GM03348 (cell line): ENCODE results near the gene ZNF805.
"Not testable (repeated sequence)": the region's sequence is repeated elsewhere in the genome, so short reads cannot be mapped to it uniquely, and the experiment has no call there.

Experiments
- DNase-seq: peaks from one replicate; pipeline ENCODE4 v3.0.0; 2012; ENCODE audit warnings: low spot score

ZNF805 gene

DNA sequence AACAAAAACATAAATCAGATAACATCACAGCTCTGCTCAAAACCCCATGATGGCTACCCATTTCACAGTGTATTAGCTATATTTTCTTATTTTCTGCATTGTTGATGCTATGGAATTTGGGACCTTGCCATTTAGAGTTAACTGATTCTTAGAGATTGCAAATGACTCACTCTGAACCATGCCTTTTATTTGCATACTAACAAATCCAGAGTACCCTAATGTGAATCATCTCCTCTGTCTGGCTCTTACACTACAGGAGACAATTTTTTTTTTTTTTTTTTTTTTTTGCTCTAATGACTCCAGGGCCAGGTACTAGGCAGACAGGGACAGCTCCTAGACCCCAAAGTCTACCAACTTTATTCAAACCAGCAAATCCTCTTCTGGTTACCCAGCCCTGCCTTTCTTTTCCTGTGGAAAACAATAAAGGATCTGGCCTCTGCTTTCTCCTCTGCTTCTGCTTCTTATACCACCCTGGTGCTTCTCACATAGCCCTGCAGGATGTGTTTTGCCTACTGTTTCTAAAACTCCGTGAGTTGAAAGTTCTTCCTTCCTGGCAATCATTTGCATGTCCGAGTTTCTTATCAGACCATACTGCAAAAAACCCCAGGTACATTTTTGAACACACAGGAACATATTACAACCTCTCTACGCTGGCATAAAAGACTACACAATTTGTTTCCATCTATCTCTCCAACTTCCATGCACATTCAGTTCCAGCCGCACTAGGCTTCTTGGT, 29.3 kb downstream of the ZNF805 start:
- DNase-seq: peak; percentile 74

DNA sequence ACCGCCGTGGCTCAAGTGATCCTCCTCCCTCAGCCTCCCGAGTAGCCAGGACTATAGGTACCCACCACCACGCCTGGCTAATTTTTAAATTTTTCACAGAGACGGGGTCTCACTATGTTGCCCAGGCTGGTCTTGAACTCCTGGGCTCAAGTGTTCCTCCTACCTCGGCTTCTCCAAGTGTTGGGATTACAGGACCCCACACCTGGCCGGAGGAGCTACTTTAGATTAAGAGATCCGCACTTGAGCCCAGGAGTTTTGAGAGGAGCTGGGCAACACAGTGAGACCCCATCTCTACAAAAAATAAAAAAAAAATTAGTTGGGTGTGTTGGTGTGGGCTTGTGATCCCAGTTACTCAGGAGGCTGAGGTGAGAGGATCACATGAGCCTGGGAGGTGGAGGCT, 30.8 kb downstream of the ZNF805 start:
- no peak for DNase-seq

DNA sequence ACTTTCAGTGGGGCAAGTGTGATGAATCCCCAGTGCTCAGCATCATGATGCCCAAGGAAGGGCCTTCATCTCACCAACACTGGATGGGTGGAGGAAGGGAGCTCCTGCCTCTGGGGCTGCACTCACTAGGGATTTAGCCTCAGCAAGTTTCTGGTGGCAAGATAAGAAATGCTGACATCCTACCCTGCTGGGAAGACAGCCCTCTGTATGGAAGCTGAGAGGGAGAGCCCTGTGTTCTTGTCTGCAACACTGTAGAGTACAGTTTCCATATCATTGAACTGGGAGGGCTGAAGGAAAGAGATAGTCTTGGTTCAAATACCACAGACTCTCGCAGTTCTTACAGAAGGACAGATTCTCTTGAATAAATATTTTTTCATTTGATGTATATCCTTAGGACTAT, 32.6 kb downstream of the ZNF805 start:
- DNase-seq: no peak

DNA sequence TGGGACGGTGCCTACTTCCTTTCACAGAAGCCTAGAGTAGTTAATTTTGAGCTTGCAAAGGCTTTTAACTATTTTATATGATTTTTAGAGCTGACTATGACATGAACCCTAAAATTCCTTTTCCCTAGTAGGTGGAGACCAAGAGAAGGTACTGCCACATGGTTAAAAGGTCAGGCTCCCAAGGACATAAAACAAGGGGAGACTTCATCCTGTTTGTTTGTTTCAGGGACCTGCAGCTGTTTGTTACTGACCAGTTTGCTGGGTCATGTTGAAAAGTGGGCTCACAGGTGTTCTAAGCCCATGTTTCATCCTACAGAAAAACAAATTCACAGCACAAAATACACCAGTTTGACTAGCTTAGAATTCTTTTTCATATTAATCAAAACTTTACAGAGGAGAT, 36.0 kb downstream of the ZNF805 start:
- no peak for DNase-seq

DNA sequence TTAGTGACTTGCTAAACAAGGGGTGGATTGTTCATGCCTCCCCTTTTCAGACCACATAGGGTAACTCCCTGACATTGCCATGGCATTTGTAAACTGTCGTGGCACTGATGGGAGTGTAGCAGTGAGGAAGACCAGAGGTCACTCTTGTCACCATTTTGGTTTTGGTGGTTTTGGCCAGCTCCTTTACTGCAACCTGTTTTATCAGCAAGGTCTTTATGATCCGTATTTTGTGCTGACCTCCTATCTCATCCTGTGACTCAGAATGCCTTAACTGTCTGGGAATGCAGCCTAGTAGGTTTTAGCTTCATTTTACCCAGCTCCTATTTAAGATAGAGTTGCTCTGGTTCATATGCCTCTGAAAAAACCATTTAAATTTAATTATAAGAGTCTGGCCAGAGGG, 38.0 kb downstream of the ZNF805 start:
- not testable (repeated sequence) for DNase-seq

DNA sequence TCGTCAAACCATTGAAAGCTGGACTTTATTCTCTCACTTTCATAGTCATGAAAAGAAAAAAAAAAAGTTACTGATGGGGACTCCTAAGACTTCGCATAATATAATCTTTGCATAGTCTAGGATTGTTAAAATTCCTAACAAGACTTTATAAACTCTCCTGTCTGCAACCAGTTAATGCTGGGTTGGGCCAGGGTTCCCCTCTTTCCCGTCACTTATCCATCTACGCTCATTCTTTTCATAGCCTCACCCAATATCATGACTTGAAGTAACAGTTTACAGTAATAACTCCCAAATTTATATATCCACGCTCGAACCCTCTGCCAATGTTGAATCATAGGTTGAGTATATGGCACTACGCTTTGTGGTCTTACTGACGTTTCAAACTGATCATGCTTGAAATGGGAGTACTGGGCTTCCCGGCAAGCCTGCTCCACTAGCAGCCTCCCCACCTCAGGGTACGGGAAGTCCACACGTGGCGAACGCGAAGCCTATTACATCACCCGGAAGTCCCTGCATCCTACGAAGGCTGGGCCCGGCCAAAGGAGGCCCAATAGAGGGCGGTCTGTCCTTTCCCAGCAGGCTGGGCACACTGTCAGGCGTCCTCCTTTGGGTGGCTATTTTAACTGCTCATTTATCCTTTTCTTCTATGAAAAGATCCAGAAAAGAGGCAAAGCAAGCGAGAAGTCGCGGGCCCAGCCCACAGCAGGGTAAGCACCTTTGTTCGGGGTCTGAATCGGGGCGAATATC, 39.2 kb downstream of the ZNF805 start:
- DNase-seq: peak; percentile 94

DNA sequence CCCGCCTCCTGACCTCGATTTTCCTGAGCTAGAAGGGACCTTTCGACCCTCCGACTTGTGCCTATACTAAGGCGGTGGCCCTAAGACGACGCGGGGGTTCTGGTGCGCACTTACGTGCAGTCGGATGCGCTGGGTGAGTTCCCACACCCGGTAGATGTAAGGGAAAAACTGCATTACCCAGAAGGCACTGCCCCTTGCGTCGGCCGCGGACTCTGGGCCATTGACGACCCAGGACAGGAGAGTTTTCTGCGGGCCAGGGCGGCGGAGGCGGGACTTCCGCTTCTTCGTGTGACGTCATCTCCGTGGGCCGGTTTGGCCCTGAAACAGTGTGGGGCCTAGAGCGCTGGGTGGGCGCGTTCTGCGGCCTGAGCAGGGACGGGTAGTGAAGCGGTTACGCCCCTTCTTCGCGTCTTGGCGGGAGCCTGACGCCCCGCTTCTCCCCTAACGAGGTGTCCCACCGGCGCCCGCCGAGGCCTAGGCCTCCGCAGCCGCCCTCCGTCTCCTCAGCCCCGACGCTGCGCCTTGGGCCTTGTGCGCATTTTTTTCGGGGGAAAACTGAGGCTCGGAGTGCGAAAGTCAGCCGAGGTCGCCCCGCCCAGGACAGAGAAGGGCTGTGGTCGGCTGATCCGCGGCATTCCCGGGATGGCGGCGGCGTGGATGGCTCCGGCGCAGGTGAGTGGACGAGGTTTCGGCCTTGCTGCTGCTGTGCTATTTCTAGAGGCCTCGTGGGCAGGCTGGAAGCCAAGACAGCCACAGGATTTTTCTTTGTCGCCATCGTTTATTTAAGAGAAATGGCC, 39.9 kb downstream of the ZNF805 start, which contains the start of gene ZNF460:
Gene ZNF460, plus strand, starts transcription at position 321 of the 797 bp plus-strand sequence. Its CDS starts 322 bp downstream, at position 643.
- peak; percentile 95 for DNase-seq

DNA sequence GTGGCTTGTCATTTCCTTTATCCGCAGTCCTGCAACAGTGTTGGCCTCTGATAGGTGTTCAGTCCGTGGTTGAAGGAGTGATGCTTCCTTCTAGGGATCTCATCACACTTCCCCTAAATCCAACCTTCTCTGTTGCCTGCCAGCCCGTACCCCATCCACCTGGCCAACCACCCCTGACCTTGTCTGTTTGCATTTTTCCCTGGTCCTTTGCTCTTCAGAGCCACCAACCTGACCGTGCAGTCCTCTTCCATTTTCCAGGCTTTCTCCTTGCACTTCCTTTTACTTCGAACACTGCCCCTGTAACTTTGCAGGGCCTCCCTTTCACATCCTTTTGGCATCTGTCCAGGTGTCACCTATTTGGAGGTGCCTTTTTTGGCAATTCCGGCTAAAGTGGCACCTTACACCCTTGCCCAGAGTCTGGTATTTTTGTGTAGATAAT, 40.5 kb downstream of the ZNF805 start:
- DNase-seq: peak; percentile 16

DNA sequence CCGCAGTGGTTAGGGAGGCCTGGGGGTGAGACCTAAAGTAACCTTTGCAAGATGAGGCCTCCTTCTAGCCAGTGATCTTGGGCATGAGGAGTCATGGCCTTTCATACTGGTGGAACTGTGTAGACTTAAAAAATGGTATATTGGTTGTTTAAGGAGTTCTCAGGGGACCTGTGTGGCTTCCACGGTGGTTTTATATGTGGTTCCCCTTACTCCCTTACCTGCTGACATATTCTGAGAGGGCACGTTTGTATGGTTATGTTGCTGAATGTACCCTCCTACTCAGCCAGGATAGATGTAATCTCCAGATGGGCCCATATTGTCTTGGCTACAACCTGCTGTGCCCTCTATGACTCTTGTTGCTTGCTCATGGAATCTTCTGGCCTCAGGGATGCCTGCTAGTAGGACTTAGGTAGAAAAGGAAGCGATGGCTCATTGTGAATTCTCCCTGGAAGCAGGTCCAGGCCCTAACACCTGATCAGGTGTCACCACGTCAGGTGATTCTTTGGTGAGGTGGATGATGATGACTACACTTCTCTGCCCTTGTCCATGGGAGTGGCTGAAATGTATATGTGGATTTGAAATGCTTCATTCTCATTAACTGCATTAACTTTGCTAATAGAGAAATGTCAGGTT, 41.7 kb downstream of the ZNF805 start:
- DNase-seq: no peak

DNA sequence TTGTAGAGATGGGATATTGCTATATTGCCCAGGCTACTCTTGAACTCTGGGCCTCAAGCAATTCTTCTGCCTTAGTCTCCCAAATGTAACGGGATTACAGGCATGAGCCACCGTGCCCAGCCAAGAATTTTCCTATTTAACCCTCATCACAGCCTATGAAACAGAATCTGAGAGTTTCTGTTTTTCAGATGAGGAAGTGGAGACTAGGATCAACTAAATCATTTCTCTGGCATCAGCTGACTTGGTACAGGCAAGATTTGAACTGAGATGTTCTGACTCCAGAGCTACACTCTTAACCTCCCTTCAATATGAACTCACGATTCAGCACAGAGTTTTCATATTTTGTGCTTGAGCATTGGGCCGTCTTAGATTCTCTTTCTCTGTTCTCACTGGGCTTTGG, 47.9 kb downstream of the ZNF805 start:
- DNase-seq: no peak

DNA sequence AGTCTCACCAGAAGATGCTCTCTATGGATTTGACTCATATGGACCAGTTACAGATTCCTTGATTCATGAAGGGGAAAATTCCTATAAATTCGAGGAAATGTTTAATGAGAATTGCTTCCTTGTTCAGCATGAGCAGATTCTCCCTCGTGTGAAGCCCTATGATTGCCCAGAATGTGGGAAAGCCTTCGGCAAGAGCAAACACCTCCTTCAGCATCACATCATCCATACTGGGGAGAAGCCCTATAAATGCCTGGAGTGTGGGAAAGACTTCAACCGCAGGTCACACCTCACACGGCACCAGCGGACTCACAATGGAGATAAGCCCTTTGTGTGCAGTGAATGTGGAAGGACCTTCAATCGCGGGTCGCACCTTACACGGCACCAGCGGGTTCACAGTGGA, 50.5 kb downstream of the ZNF805 start:
- no peak for DNase-seq

DNA sequence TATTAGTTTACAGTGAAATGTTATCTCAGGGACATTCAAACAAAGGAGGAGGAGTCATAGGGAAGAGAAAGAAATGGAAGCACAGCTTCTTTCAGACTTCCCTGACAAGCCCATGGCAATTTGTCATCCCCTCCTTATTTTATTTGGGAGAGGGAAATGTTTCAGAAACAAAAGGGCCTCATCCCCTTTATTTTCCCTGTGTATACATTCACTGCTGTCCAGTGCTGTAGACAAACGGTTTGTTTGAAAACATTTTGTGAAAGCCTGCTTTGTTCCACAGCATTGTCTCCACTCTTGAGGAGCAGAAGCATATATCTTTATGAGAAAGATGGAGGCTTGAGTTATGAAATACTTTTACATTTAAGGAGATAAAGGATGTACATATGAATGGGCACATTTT, 52.1 kb downstream of the ZNF805 start:
- DNase-seq: no peak

DNA sequence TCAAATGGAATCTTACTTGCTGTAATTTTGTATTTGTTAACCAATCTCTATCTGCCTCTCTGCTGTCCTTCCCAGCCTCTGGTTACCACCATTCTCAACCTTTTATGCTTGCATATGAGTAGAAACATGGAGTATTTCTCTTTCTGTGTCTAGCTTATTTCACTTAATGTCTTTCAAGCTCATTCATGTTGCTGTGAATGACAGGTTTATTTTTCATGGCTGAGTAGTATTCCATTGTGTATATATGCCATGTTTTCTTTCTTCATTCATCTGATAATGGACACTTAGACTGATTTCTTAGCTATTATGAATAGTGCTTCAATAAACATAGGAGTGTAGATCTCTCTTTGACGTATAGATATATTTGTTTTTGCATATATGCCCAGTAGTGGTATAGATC, 53.3 kb downstream of the ZNF805 start:
- no peak for DNase-seq

DNA sequence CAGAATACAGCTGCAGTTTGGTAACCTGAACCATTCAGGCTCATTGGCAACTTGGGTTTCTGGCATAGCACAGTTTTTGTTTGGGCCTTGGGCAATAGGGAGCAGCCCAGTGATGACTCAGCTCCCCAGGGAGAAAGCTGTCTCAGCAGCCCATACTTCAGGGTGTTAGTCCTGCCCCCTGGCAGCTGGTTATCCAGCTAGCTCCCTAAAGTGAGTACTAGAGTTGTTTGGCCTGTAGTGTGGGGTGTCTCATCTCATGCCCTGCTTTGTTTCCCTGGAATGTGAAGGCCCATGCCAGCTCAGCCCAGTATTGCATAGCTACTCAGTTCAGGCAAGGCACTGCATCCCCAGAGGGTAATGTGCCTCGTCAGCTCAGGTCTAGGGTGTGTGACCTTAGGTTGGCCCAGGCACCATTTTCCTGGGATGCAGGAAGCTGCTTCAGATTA, 61.6 kb downstream of the ZNF805 start:
- DNase-seq: peak; percentile 90

DNA sequence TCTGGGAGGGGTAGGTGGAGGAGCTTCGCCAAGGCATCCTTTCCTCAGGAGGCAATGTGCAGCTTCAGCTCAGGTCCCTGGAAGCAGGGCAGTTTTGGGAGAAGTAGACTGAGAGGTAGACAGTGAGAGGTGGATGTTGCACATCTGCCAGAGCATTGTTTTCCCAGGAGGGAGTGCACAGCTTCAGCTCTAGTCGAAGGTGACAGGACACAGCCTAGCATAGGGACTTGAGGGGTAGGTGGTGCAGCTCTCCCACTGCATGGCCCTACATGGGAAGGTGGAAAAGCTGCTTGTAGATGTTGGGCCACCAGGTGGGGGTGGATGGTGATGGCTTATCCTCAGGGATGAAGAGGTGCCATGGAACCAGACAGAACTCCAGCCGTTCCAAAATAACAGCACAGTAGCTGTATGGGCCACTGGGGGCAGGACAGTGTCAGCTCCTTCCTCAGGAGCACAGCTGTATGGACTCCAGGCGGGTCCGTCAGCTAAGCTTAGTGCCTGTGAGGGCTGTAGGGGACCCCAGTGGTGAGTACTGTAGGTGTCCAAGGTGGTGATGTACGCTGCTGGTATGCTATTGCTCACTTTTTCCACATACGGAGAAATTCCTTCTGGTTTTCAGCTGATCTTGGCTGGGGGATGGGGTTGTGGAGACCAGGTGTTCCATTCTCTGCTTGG, 62.4 kb downstream of the ZNF805 start:
- DNase-seq: no peak
